A549 (cell line): ENCODE results near the gene PTPRD.

Source experiments
- GATA3 ChIP-seq: IDR thresholded peaks from 2 replicates; pipeline ENCODE4 v1.6.1; 2012; ENCODE audit warnings: borderline replicate concordance
- MAFK ChIP-seq: fragments of 450-650 bp; IDR thresholded peaks from 2 replicates; pipeline ENCODE4 v1.6.1; 2014; ENCODE audit not compliant: partially characterized antibody
- MAZ ChIP-seq: fragments of 150-350 bp; IDR thresholded peaks from 2 replicates; pipeline ENCODE4 v1.6.1; 2014; ENCODE audit warnings: antibody characterized with exemption, low read depth, low read length, borderline replicate concordance
- NR3C1 ChIP-seq: fragments of >200 bp; sonication (Bioruptor Twin); formaldehyde crosslinking; IDR thresholded peaks from 3 replicates; pipeline ENCODE4 v1.6.1; 2017
- RFX5 ChIP-seq: fragments of 450-650 bp; IDR thresholded peaks from 2 replicates; pipeline ENCODE4 v1.7.1; 2014; ENCODE audit warnings: antibody characterized with exemption, mild to moderate bottlenecking, moderate library complexity
- TF ChIP-seq, protein P1 (sequence below): fragments of >200 bp; sonication (Bioruptor Twin); formaldehyde crosslinking; IDR thresholded peaks from 3 replicates; pipeline ENCODE4 v1.5.1; 2016
- TF ChIP-seq, protein P2 (sequence below): fragments of >200 bp; sonication (Bioruptor Twin); formaldehyde crosslinking; IDR thresholded peaks from 3 replicates; pipeline ENCODE4 v1.6.1; 2016
- TF ChIP-seq, protein P3 (sequence below): fragments of 200-600 bp; sonication (generic); IDR thresholded peaks from 2 replicates; pipeline ENCODE4 v1.6.1; 2016; ENCODE audit warnings: antibody characterized with exemption, mild to moderate bottlenecking, moderate library complexity
- TF ChIP-seq, protein P4 (sequence below): IDR thresholded peaks from 2 replicates; pipeline ENCODE4 v1.6.1; 2012

DNA sequence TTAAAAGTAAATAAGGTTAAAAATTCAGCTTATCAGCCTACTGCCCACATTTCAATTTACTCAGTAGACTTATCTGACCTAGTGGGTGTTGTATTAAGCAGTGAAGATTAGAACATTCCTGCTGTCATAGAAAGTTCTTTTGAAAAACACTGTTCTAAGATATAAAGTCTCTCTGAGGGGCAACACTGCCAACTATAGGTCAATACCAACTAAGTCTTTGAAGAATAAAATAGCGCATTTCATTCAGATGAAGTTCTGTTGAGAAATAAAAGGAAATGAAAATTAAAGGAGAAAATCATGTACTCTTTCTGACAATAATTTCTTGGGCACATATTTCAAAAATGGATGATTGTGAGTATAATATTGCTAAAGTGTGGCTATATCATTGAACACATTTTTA is 86.8 kb downstream of the PTPRD start:
- TF ChIP-seq, protein P1, sequence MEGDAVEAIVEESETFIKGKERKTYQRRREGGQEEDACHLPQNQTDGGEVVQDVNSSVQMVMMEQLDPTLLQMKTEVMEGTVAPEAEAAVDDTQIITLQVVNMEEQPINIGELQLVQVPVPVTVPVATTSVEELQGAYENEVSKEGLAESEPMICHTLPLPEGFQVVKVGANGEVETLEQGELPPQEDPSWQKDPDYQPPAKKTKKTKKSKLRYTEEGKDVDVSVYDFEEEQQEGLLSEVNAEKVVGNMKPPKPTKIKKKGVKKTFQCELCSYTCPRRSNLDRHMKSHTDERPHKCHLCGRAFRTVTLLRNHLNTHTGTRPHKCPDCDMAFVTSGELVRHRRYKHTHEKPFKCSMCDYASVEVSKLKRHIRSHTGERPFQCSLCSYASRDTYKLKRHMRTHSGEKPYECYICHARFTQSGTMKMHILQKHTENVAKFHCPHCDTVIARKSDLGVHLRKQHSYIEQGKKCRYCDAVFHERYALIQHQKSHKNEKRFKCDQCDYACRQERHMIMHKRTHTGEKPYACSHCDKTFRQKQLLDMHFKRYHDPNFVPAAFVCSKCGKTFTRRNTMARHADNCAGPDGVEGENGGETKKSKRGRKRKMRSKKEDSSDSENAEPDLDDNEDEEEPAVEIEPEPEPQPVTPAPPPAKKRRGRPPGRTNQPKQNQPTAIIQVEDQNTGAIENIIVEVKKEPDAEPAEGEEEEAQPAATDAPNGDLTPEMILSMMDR = no peak
- TF ChIP-seq MAZ (no peak), RFX5 (no peak), MAFK (no peak), GATA3 (no peak), NR3C1 (no peak)
- TF ChIP-seq, protein P2, sequence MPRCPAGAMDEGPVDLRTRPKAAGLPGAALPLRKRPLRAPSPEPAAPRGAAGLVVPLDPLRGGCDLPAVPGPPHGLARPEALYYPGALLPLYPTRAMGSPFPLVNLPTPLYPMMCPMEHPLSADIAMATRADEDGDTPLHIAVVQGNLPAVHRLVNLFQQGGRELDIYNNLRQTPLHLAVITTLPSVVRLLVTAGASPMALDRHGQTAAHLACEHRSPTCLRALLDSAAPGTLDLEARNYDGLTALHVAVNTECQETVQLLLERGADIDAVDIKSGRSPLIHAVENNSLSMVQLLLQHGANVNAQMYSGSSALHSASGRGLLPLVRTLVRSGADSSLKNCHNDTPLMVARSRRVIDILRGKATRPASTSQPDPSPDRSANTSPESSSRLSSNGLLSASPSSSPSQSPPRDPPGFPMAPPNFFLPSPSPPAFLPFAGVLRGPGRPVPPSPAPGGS = no peak
- TF ChIP-seq, protein P3, sequence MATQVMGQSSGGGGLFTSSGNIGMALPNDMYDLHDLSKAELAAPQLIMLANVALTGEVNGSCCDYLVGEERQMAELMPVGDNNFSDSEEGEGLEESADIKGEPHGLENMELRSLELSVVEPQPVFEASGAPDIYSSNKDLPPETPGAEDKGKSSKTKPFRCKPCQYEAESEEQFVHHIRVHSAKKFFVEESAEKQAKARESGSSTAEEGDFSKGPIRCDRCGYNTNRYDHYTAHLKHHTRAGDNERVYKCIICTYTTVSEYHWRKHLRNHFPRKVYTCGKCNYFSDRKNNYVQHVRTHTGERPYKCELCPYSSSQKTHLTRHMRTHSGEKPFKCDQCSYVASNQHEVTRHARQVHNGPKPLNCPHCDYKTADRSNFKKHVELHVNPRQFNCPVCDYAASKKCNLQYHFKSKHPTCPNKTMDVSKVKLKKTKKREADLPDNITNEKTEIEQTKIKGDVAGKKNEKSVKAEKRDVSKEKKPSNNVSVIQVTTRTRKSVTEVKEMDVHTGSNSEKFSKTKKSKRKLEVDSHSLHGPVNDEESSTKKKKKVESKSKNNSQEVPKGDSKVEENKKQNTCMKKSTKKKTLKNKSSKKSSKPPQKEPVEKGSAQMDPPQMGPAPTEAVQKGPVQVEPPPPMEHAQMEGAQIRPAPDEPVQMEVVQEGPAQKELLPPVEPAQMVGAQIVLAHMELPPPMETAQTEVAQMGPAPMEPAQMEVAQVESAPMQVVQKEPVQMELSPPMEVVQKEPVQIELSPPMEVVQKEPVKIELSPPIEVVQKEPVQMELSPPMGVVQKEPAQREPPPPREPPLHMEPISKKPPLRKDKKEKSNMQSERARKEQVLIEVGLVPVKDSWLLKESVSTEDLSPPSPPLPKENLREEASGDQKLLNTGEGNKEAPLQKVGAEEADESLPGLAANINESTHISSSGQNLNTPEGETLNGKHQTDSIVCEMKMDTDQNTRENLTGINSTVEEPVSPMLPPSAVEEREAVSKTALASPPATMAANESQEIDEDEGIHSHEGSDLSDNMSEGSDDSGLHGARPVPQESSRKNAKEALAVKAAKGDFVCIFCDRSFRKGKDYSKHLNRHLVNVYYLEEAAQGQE = no peak
- TF ChIP-seq, protein P4, sequence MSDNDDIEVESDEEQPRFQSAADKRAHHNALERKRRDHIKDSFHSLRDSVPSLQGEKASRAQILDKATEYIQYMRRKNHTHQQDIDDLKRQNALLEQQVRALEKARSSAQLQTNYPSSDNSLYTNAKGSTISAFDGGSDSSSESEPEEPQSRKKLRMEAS = no peak
